Measurements from ENCODE around the gene ABCB11. TPM values are rescaled to one million over a fixed set of nuclear protein-coding genes. Genes with fewer than 3 reads are reported as not detected.

The ABCB11 gene
- total and polyA plus RNA-seq, 2 of the 4 experiments (the other 2 are of a cell fraction), result not detected

- in situ Hi-C loops (cut with MboI; ENCODE audit: low sequenced_read_pairs), result no loop called here
- Histone ChIP-seq H4K5ac (ENCODE audit: low read depth, low read length) (no peak overlapping the region), H2AFZ (replicated peaks; ENCODE audit: low read length, poor library complexity) (no peak overlapping the region), H3K4ac (ENCODE audit: low read depth, low read length) (no peak overlapping the region), H3K4me2 (ENCODE audit: low read depth, low read length) (no peak overlapping the region), H3K27ac (ENCODE audit: insufficient read depth, low read length) (no peak overlapping the region), H2BK15ac (ENCODE audit: low read depth, low read length) (no peak overlapping the region), H3K9ac (ENCODE audit: low read depth, low read length) (no peak overlapping the region), H2BK5ac (ENCODE audit: low read depth, low read length, poor library complexity, severe bottlenecking) (no peak overlapping the region), H3K18ac (ENCODE audit: low read depth, low read length) (no peak overlapping the region), H2AK9ac (replicated peaks; ENCODE audit: low read depth, low read length, poor library complexity) (no peak overlapping the region), H4K20me1 (ENCODE audit: insufficient read depth, low read length) (no peaks in the 10 kb centered on the region), H4K91ac (ENCODE audit: insufficient read depth, low read depth, low read length) (no peak overlapping the region), H3K9me1 (ENCODE audit: insufficient read depth, low read length) (no peaks in the 10 kb centered on the region), H3K4me1 (ENCODE audit: control insufficient read depth, insufficient read depth, low read length) (no peaks in the 10 kb centered on the region), H3K27me3 (ENCODE audit: control insufficient read depth, insufficient read depth, low read length) (no peaks in the 10 kb centered on the region), H4K8ac (ENCODE audit: low read depth in 2 of 2, low read length in 2 of 2) (no peak overlapping the region), H3K79me1 (ENCODE audit: low read depth in 1 of 2, low read length in 2 of 2) (no peaks in the 10 kb centered on the region), H3K4me3 (ENCODE audit: insufficient read depth, low read depth, low read length) (no peak overlapping the region), H2AK5ac (ENCODE audit: low read depth, low read length) (no peak overlapping the region), H2BK20ac (ENCODE audit: low read depth, low read length) (no peak overlapping the region), H3K23ac (ENCODE audit: low read depth, low read length) (no peak overlapping the region), H3K14ac (replicated peaks; ENCODE audit: low read depth, low read length) (no peak overlapping the region), H3K56ac (ENCODE audit: extremely low read depth, insufficient read depth, low read length) (no peak overlapping the region), H3K9me3 (ENCODE audit: control insufficient read depth, insufficient read depth, low read length) (no peaks in the 10 kb centered on the region), H3K36me3 (ENCODE audit: control insufficient read depth, insufficient read depth, low read length) (no peaks in the 10 kb centered on the region), H2BK120ac (ENCODE audit: low read depth, low read length) (no peak overlapping the region)
- BruUV-seq (replicated peaks), result no TSS peak
- intact Hi-C loops (cut with micrococcal nuclease), result no loop called here
- no CpG with 5 or more reads among the region's 1 CpG for WGBS, 2 experiments (ENCODE audit: extremely low coverage in 2 of 2, insufficient read length in 1 of 2)
- TF ChIP-seq BHLHE40 (IDR thresholded peaks at IDR 0.05; ENCODE audit: low read depth, low read length), result no peak
- TF ChIP-seq RAD21 (IDR thresholded peaks at IDR 0.05; ENCODE audit: low read length), result no peak
- TF ChIP-seq, protein P1, sequence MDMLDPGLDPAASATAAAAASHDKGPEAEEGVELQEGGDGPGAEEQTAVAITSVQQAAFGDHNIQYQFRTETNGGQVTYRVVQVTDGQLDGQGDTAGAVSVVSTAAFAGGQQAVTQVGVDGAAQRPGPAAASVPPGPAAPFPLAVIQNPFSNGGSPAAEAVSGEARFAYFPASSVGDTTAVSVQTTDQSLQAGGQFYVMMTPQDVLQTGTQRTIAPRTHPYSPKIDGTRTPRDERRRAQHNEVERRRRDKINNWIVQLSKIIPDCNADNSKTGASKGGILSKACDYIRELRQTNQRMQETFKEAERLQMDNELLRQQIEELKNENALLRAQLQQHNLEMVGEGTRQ (IDR thresholded peaks at IDR 0.05; ENCODE audit: low read depth, low read length), result no peak
- TF ChIP-seq CEBPB (IDR thresholded peaks at IDR 0.05; ENCODE audit: low read depth, low read length), result no peak
- TF ChIP-seq FOS (IDR thresholded peaks at IDR 0.05; ENCODE audit: low read depth, low read length), result no peak
- no peak for TF ChIP-seq POLR2A (IDR thresholded peaks at IDR 0.05; ENCODE audit: low read depth, low read length)
- TF ChIP-seq RCOR1 (IDR thresholded peaks at IDR 0.05; ENCODE audit: insufficient replicate concordance, low read length), result no peak
- TF ChIP-seq, protein P2, sequence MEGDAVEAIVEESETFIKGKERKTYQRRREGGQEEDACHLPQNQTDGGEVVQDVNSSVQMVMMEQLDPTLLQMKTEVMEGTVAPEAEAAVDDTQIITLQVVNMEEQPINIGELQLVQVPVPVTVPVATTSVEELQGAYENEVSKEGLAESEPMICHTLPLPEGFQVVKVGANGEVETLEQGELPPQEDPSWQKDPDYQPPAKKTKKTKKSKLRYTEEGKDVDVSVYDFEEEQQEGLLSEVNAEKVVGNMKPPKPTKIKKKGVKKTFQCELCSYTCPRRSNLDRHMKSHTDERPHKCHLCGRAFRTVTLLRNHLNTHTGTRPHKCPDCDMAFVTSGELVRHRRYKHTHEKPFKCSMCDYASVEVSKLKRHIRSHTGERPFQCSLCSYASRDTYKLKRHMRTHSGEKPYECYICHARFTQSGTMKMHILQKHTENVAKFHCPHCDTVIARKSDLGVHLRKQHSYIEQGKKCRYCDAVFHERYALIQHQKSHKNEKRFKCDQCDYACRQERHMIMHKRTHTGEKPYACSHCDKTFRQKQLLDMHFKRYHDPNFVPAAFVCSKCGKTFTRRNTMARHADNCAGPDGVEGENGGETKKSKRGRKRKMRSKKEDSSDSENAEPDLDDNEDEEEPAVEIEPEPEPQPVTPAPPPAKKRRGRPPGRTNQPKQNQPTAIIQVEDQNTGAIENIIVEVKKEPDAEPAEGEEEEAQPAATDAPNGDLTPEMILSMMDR (conservative IDR thresholded peaks at IDR 0.05; ENCODE audit: low read depth, low read length), result no peak
- TF ChIP-seq, protein P3, sequence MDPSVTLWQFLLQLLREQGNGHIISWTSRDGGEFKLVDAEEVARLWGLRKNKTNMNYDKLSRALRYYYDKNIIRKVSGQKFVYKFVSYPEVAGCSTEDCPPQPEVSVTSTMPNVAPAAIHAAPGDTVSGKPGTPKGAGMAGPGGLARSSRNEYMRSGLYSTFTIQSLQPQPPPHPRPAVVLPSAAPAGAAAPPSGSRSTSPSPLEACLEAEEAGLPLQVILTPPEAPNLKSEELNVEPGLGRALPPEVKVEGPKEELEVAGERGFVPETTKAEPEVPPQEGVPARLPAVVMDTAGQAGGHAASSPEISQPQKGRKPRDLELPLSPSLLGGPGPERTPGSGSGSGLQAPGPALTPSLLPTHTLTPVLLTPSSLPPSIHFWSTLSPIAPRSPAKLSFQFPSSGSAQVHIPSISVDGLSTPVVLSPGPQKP (IDR thresholded peaks at IDR 0.05; ENCODE audit: borderline replicate concordance, low read depth, low read length), result no peak
- no peak for TF ChIP-seq MXI1 (IDR thresholded peaks at IDR 0.05; ENCODE audit: borderline replicate concordance, low read depth, low read length)
- no peak for TF ChIP-seq NFE2L2 (IDR thresholded peaks at IDR 0.05; ENCODE audit: low read depth, low read length)
- TF ChIP-seq CHD1 (IDR thresholded peaks at IDR 0.05; ENCODE audit: low read depth, low read length), result no peak
- no peak for TF ChIP-seq SMC3 (IDR thresholded peaks at IDR 0.05; ENCODE audit: low read depth, low read length)
- TF ChIP-seq MAFK (IDR thresholded peaks at IDR 0.05; ENCODE audit: low read depth, low read length), result no peak
- TF ChIP-seq MAZ (IDR thresholded peaks at IDR 0.05; ENCODE audit: borderline replicate concordance, low read depth, low read length), result no peak
- no peak for TF ChIP-seq RFX5 (IDR thresholded peaks at IDR 0.05; ENCODE audit: low read depth, low read length)
- dilution Hi-C loops (cut with HindIII; ENCODE audit: low sequenced_read_pairs, unreplicated experiment), result no loop called here
- POLR2A ChIA-PET (ENCODE audit: unreplicated experiment), result no interaction called here
- DNase-seq (no peak), ATAC-seq (ENCODE audit: low read depth) (no peak)
- CTCF ChIA-PET, result no interaction called here
These were observed 5.1 kb downstream of the ABCB11 start for GRCh38 chr2:169026056-169026455.

All from IMR-90 (cell line).